Activated naive CD4-positive, alpha-beta T cell treated with anti-CD3 and anti-CD28 coated beads, Interleukin-2, amount 50 U/mL, for 72 hours (primary cell): ENCODE results near the gene SYNE3. TPM values are rescaled to one million over a fixed set of nuclear protein-coding genes. Genes with fewer than 3 reads are reported as not detected.

ENCODE experiments used
- total RNA-seq, 2 donors: library from RNA; stranded (reverse); gene quantifications; one replicate each; pipeline ENCODE4 v1.2.3, GENCODE V29; 2022

SYNE3 gene
- total RNA-seq, 2 donors from 2014 or later = 9.9 to 73.8 TPM

Other genes with a start within 250 kb of the SYNE3 start
- 1 to 10 TPM; 5.8 to 6.9 TPM for gene CLMN, start 196.7 kb downstream of the SYNE3 start, total RNA-seq
- gene GLRX5, start 18.4 kb upstream of the SYNE3 start, total RNA-seq = 10 to 100 TPM; 36.0 to 45.9 TPM
- gene TCL1B, start 169.8 kb upstream of the SYNE3 start, total RNA-seq = not detected
- gene TCL1A, start 197.5 kb upstream of the SYNE3 start, total RNA-seq = not detected